ENCODE results near the gene KCNIP4.

The KCNIP4 gene

GRCh38 chr4:20847124-20847747, 1101.3 kb downstream of the KCNIP4 start:
- no peaks in the 10 kb centered on the region for H3K36me3 ChIP-seq (ENCODE audit: insufficient read depth, insufficient read length, low read length)
- no peak overlapping the region for H3K4me3 ChIP-seq (ENCODE audit: insufficient read length, low read depth)
- no peak overlapping the region for H3K9ac ChIP-seq (ENCODE audit: insufficient read length, low read depth)
- TF ChIP-seq YY1 (IDR thresholded peaks at IDR 0.05; ENCODE audit: insufficient read depth, insufficient read length) (no peak), SUZ12 (IDR thresholded peaks at IDR 0.05; ENCODE audit: extremely low read depth, insufficient read depth, insufficient read length) (no peak), ZNF274 (IDR thresholded peaks at IDR 0.05; ENCODE audit: low read depth, low read length) (no peak)
- H3K9me3 ChIP-seq (ENCODE audit: insufficient read depth, low read length): no peaks in the 10 kb centered on the region; the same call in 1 of the 2 replicates
- no peak for DNase-seq (ENCODE audit: low read depth, low spot score)
- no peaks in the 10 kb centered on the region for H3K4me1 ChIP-seq (ENCODE audit: insufficient read depth, insufficient read length)
- no peaks in the 10 kb centered on the region for H3K27me3 ChIP-seq (ENCODE audit: insufficient read depth, insufficient read length)

GRCh38 chr4:20844311-20844710, 1104.3 kb downstream of the KCNIP4 start:
- TF ChIP-seq SUZ12 (IDR thresholded peaks at IDR 0.05; ENCODE audit: extremely low read depth, insufficient read depth, insufficient read length) (no peak), YY1 (IDR thresholded peaks at IDR 0.05; ENCODE audit: insufficient read depth, insufficient read length) (no peak), ZNF274 (IDR thresholded peaks at IDR 0.05; ENCODE audit: low read depth, low read length) (no peak)
- Histone ChIP-seq H3K4me1 (ENCODE audit: insufficient read depth, insufficient read length) (no peaks in the 10 kb centered on the region), H3K27me3 (ENCODE audit: insufficient read depth, insufficient read length) (no peaks in the 10 kb centered on the region), H3K9ac (ENCODE audit: insufficient read length, low read depth) (no peak overlapping the region), H3K9me3 (ENCODE audit: insufficient read depth, low read length) (no peaks in the 10 kb centered on the region), H3K4me3 (ENCODE audit: insufficient read length, low read depth) (no peak overlapping the region), H3K36me3 (ENCODE audit: insufficient read depth, insufficient read length, low read length) (no peaks in the 10 kb centered on the region)
- DNase-seq (ENCODE audit: low read depth, low spot score): no peak

GRCh38 chr4:20840648-20841190, 1107.9 kb downstream of the KCNIP4 start:
- DNase-seq (ENCODE audit: low read depth, low spot score): no peak
- Histone ChIP-seq H3K4me1 (ENCODE audit: insufficient read depth, insufficient read length) (no peaks in the 10 kb centered on the region), H3K9me3 (ENCODE audit: insufficient read depth, low read length) (no peaks in the 10 kb centered on the region), H3K9ac (ENCODE audit: insufficient read length, low read depth) (no peak overlapping the region), H3K27me3 (ENCODE audit: insufficient read depth, insufficient read length) (no peaks in the 10 kb centered on the region), H3K4me3 (ENCODE audit: insufficient read length, low read depth) (no peak overlapping the region), H3K36me3 (ENCODE audit: insufficient read depth, insufficient read length, low read length) (no peaks in the 10 kb centered on the region)
- TF ChIP-seq ZNF274 (IDR thresholded peaks at IDR 0.05; ENCODE audit: low read depth, low read length) (no peak), SUZ12 (IDR thresholded peaks at IDR 0.05; ENCODE audit: extremely low read depth, insufficient read depth, insufficient read length) (no peak), YY1 (IDR thresholded peaks at IDR 0.05; ENCODE audit: insufficient read depth, insufficient read length) (no peak)

- no peaks in the 10 kb centered on the region for H3K36me3 ChIP-seq (ENCODE audit: insufficient read depth, insufficient read length, low read length)
- H3K9ac ChIP-seq (ENCODE audit: insufficient read length, low read depth): no peak overlapping the region
- DNase-seq (ENCODE audit: low read depth, low spot score): no peak
- H3K9me3 ChIP-seq (ENCODE audit: insufficient read depth, low read length): no peaks in the 10 kb centered on the region
- H3K4me3 ChIP-seq (ENCODE audit: insufficient read length, low read depth): no peak overlapping the region
- H3K4me1 ChIP-seq (ENCODE audit: insufficient read depth, insufficient read length): no peaks in the 10 kb centered on the region
- TF ChIP-seq SUZ12 (IDR thresholded peaks at IDR 0.05; ENCODE audit: extremely low read depth, insufficient read depth, insufficient read length): no peak
- no peak for TF ChIP-seq ZNF274 (IDR thresholded peaks at IDR 0.05; ENCODE audit: low read depth, low read length)
- no peak for TF ChIP-seq YY1 (IDR thresholded peaks at IDR 0.05; ENCODE audit: insufficient read depth, insufficient read length)
- H3K27me3 ChIP-seq (ENCODE audit: insufficient read depth, insufficient read length): no peaks in the 10 kb centered on the region
Measured at GRCh38 chr4:20839957-20840356, 1108.6 kb downstream of the KCNIP4 start.

- Histone ChIP-seq H3K4me3 (ENCODE audit: insufficient read length, low read depth) (no peak overlapping the region), H3K4me1 (ENCODE audit: insufficient read depth, insufficient read length) (no peaks in the 10 kb centered on the region), H3K9ac (ENCODE audit: insufficient read length, low read depth) (no peak overlapping the region), H3K27me3 (ENCODE audit: insufficient read depth, insufficient read length) (no peaks in the 10 kb centered on the region), H3K9me3 (ENCODE audit: insufficient read depth, low read length) (no peaks in the 10 kb centered on the region), H3K36me3 (ENCODE audit: insufficient read depth, insufficient read length, low read length) (no peaks in the 10 kb centered on the region)
- no peak for DNase-seq (ENCODE audit: low read depth, low spot score)
- TF ChIP-seq ZNF274 (IDR thresholded peaks at IDR 0.05; ENCODE audit: low read depth, low read length) (no peak), YY1 (IDR thresholded peaks at IDR 0.05; ENCODE audit: insufficient read depth, insufficient read length) (no peak), SUZ12 (IDR thresholded peaks at IDR 0.05; ENCODE audit: extremely low read depth, insufficient read depth, insufficient read length) (no peak)
Measured at GRCh38 chr4:20838476-20838875, 1110.1 kb downstream of the KCNIP4 start.

GRCh38 chr4:20832826-20833225, 1115.7 kb downstream of the KCNIP4 start:
- Histone ChIP-seq H3K4me1 (ENCODE audit: insufficient read depth, insufficient read length) (no peaks in the 10 kb centered on the region), H3K36me3 (ENCODE audit: insufficient read depth, insufficient read length, low read length) (no peaks in the 10 kb centered on the region), H3K9ac (ENCODE audit: insufficient read length, low read depth) (no peak overlapping the region), H3K4me3 (ENCODE audit: insufficient read length, low read depth) (no peak overlapping the region), H3K9me3 (ENCODE audit: insufficient read depth, low read length) (no peaks in the 10 kb centered on the region), H3K27me3 (ENCODE audit: insufficient read depth, insufficient read length) (no peaks in the 10 kb centered on the region)
- TF ChIP-seq YY1 (IDR thresholded peaks at IDR 0.05; ENCODE audit: insufficient read depth, insufficient read length): no peak
- TF ChIP-seq SUZ12 (IDR thresholded peaks at IDR 0.05; ENCODE audit: extremely low read depth, insufficient read depth, insufficient read length): no peak
- TF ChIP-seq ZNF274 (IDR thresholded peaks at IDR 0.05; ENCODE audit: low read depth, low read length): no peak
- no peak for DNase-seq (ENCODE audit: low read depth, low spot score)

- Histone ChIP-seq H3K9ac (ENCODE audit: insufficient read length, low read depth) (no peak overlapping the region), H3K36me3 (ENCODE audit: insufficient read depth, insufficient read length, low read length) (no peaks in the 10 kb centered on the region), H3K4me3 (ENCODE audit: insufficient read length, low read depth) (no peak overlapping the region), H3K9me3 (ENCODE audit: insufficient read depth, low read length) (no peaks in the 10 kb centered on the region), H3K4me1 (ENCODE audit: insufficient read depth, insufficient read length) (no peaks in the 10 kb centered on the region), H3K27me3 (ENCODE audit: insufficient read depth, insufficient read length) (no peaks in the 10 kb centered on the region)
- TF ChIP-seq SUZ12 (IDR thresholded peaks at IDR 0.05; ENCODE audit: extremely low read depth, insufficient read depth, insufficient read length) (no peak), ZNF274 (IDR thresholded peaks at IDR 0.05; ENCODE audit: low read depth, low read length) (no peak), YY1 (IDR thresholded peaks at IDR 0.05; ENCODE audit: insufficient read depth, insufficient read length) (no peak)
- DNase-seq (ENCODE audit: low read depth, low spot score): no peak
Measured at GRCh38 chr4:20831746-20832145, 1116.8 kb downstream of the KCNIP4 start.
